ENCODE measurements around the gene RGS3. TPM values are rescaled to one million over a fixed set of nuclear protein-coding genes. Genes with fewer than 3 reads are reported as not detected.
A peak's percentile ranks its signal among the peaks of the same experiment; 100 is the strongest.

Gene RGS3
- total and polyA plus RNA-seq, 2 of the 13 experiments (the other 11 are each of a cell fraction or from before 2014, with no cell fraction given): 17.1 to 28.8 TPM

DNA sequence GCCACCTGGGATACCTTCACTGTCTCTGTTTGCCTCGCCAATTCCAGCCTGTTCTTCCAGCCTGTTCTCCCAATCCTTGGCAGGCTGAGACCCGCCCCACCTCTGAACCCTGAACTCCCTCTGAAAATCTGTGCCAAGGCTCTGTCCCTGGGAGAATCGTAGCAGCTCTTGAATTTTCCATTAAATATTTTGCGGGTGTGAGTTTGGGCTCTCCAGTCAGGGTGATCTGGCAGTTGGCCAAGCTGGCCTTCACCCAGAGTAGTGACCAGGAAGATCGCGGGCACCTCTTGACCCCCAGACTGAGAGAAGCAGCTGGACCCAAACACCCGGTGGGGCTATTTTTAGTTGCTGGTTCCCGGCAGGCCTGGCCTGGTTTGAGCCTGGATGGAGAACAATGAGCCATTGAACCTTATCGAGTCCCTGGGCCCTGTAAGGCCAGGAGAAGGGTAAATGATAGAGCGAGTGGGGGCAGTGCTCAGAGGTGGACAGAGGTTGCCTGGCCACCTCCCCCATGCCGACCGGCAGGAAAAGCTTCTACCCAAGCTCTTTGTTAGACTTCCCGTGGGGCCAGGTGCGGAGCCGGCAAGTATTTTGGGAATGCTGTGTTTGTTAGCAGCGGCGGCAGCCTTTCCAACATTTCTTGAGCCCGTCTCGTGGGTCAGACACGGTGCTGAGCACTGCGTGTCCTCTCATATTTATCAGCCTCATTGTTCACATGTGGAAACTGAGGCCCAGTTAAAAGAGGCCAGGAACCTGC, 146.2 kb downstream of the RGS3 start (continued):
- TF ChIP-seq NR0B2 (CRISPR knock-in tag; IDR thresholded peaks at IDR 0.05): no peak
- 0 out of 2 replicates have a peak, but pooled peaks have one; percentile 75 for TF ChIP-seq ZNF337 (CRISPR knock-in tag; IDR thresholded peaks at IDR 0.05; ENCODE audit: borderline replicate concordance, low read depth)
- no peak; the same call in 1 of the 2 replicates for TF ChIP-seq SNAPC2 (CRISPR knock-in tag; IDR thresholded peaks at IDR 0.05)
- TF ChIP-seq ZNF570 (CRISPR knock-in tag; IDR thresholded peaks at IDR 0.05; ENCODE audit: borderline replicate concordance): no peak
- TF ChIP-seq, protein P1, sequence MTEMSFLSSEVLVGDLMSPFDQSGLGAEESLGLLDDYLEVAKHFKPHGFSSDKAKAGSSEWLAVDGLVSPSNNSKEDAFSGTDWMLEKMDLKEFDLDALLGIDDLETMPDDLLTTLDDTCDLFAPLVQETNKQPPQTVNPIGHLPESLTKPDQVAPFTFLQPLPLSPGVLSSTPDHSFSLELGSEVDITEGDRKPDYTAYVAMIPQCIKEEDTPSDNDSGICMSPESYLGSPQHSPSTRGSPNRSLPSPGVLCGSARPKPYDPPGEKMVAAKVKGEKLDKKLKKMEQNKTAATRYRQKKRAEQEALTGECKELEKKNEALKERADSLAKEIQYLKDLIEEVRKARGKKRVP (CRISPR knock-in tag; IDR thresholded peaks at IDR 0.05): no peak
- TF ChIP-seq U2AF1 (optimal IDR thresholded peaks at IDR 0.05; ENCODE audit: low read depth, low read length): no peak
- TF ChIP-seq ARNT (IDR thresholded peaks at IDR 0.05): no peak
- TF ChIP-seq, protein P2, sequence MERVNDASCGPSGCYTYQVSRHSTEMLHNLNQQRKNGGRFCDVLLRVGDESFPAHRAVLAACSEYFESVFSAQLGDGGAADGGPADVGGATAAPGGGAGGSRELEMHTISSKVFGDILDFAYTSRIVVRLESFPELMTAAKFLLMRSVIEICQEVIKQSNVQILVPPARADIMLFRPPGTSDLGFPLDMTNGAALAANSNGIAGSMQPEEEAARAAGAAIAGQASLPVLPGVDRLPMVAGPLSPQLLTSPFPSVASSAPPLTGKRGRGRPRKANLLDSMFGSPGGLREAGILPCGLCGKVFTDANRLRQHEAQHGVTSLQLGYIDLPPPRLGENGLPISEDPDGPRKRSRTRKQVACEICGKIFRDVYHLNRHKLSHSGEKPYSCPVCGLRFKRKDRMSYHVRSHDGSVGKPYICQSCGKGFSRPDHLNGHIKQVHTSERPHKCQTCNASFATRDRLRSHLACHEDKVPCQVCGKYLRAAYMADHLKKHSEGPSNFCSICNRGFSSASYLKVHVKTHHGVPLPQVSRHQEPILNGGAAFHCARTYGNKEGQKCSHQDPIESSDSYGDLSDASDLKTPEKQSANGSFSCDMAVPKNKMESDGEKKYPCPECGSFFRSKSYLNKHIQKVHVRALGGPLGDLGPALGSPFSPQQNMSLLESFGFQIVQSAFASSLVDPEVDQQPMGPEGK (CRISPR knock-in tag; IDR thresholded peaks at IDR 0.05): peak; percentile 88
- TF ChIP-seq NFRKB (IDR thresholded peaks at IDR 0.05): no peak
- no peak; the same call in 1 of the 2 replicates for TF ChIP-seq ARNT2 (CRISPR knock-in tag; IDR thresholded peaks at IDR 0.05; ENCODE audit: low read depth)
- TF ChIP-seq ZNF598 (CRISPR knock-in tag; IDR thresholded peaks at IDR 0.05; ENCODE audit: borderline replicate concordance): no peak; the same call in 1 of the 2 replicates
- peak; percentile 37; the same call in 1 of the 2 replicates for TF ChIP-seq MIXL1 (CRISPR knock-in tag; IDR thresholded peaks at IDR 0.05)
- TF ChIP-seq ZFP90 (CRISPR knock-in tag; IDR thresholded peaks at IDR 0.05; ENCODE audit: borderline replicate concordance): no peak
- TF ChIP-seq ZNF33A (CRISPR knock-in tag; IDR thresholded peaks at IDR 0.05; ENCODE audit: borderline replicate concordance): no peak
- peak; percentile 40; the same call in 1 of the 2 replicates for TF ChIP-seq KDM5B (CRISPR knock-in tag; IDR thresholded peaks at IDR 0.05; ENCODE audit: borderline replicate concordance)
- TF ChIP-seq, protein P3, sequence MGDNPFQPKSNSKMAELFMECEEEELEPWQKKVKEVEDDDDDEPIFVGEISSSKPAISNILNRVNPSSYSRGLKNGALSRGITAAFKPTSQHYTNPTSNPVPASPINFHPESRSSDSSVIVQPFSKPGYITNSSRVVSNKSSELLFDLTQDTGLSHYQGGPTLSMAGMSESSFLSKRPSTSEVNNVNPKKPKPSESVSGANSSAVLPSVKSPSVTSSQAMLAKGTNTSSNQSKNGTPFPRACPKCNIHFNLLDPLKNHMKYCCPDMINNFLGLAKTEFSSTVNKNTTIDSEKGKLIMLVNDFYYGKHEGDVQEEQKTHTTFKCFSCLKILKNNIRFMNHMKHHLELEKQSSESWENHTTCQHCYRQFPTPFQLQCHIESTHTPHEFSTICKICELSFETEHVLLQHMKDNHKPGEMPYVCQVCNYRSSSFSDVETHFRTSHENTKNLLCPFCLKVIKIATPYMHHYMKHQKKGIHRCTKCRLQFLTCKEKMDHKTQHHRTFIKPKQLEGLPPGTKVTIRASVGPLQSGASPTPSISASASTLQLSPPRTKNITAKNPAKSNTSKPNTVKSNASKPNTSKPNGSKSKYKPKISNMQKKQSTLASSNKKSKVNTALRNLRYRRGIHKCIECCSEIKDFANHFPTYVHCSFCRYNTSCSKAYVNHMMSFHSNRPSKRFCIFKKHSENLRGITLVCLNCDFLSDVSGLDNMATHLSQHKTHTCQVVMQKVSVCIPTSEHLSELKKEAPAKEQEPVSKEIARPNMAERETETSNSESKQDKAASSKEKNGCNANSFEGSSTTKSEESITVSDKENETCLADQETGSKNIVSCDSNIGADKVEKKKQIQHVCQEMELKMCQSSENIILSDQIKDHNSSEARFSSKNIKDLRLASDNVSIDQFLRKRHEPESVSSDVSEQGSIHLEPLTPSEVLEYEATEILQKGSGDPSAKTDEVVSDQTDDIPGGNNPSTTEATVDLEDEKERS (CRISPR knock-in tag; IDR thresholded peaks at IDR 0.05): no peak
- TF ChIP-seq ELF3 (CRISPR knock-in tag; IDR thresholded peaks at IDR 0.05): peak; percentile 79
- TF ChIP-seq CBX5 (CRISPR knock-in tag; IDR thresholded peaks at IDR 0.05; ENCODE audit: borderline replicate concordance): peak; percentile 22; the same call in 1 of the 2 replicates
- TF ChIP-seq ATF7-NPFF (CRISPR knock-in tag; IDR thresholded peaks at IDR 0.05; ENCODE audit: low read depth): 0 out of 2 replicates have a peak, but pooled peaks have one; percentile 38
- no peak for TF ChIP-seq GATA4 (IDR thresholded peaks at IDR 0.05; ENCODE audit: borderline replicate concordance, low read depth)
- TF ChIP-seq RXRA (CRISPR knock-in tag; IDR thresholded peaks at IDR 0.05): peak; percentile 96
- no peak for TF ChIP-seq ATAD3A (CRISPR knock-in tag; IDR thresholded peaks at IDR 0.05)
- peak; percentile 78 for TF ChIP-seq HNF4A (CRISPR knock-in tag; IDR thresholded peaks at IDR 0.05)
- no peak for TF ChIP-seq ZNF260 (CRISPR knock-in tag; IDR thresholded peaks at IDR 0.05; ENCODE audit: borderline replicate concordance, low read depth)
